ENCODE data around the gene ERGIC3.
A peak's percentile ranks its signal among the peaks of the same experiment; 100 is the strongest.

Gene ERGIC3

GRCh38 chr20:35598476-35598875 is 56.6 kb downstream of the ERGIC3 start:
- no peak for DNase-seq (ENCODE audit: low spot score)

DNA sequence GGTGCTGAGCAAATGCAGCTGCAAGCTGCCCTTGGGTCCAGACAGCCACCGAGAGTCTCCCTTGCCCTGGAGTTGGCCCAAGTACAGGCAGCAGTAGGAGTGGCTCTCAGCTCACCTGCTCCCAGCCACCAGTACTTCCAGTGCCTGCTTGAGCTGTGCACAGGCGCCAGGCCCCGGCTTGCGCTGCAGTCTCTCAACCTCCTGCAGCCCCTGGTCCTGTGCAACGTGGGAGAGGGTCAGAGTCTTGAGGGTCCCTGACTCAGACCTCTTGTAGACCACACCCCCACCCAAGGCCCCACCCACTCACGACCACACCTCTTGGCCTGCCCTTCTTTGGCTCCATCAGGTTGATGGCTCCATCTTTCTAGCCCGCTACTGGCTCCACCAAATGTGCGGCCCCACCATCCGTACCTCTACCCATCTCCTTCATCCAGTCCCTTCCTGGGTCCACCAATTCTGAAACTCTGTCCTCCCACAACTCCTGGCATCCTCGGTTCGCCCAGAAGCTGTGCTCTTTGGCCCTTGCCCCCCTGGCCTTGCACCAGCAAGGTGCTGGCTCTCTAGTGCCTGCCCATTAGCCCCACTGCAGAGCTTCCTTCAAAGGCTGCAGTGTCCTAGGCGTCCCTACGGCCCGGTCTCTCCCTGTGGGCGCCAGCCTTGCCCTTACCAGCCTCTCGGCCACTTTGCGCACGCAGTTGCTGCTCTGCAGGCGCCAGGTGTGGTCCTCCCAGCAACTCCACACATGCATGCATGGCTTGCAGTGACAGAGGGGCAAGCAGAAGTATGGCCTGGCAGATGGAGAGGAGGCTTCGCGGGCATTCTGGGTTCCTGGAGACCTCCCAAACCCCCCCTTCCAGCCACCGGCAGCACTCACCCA is 57.3 kb downstream of the ERGIC3 start:
- no peak for DNase-seq (ENCODE audit: low spot score)

GRCh38 chr20:35599776-35600120 is 57.9 kb downstream of the ERGIC3 start:
- DNase-seq (ENCODE audit: low spot score), result no peak

GRCh38 chr20:35600176-35600992 is 58.5 kb downstream of the ERGIC3 start:
- DNase-seq (ENCODE audit: low spot score), result no peak

- DNase-seq (ENCODE audit: low spot score), result peak; percentile 70
These were observed 59.4 kb downstream of the ERGIC3 start for GRCh38 chr20:35600993-35601973.

DNA sequence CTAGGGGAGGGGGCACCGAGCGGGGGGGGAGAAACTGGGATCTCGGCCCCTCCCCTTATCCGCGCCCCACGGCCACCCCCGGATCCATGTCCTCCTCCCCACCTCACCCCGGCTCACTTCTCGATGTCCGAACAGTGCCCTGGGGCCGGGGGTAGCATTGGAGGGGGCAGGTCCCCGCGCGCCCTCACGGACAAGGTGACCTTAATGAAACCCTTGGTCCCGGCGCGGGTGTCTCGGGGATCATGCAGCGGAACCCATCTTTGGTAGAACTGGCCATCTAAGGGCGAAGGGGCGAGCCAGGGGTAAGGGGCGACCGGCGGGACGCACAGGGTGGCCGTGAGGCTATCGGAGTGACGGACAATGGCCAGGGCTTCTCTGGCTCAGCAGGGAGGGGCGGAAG is 60.1 kb downstream of the ERGIC3 start:
- no peak for DNase-seq (ENCODE audit: low spot score)

GRCh38 chr20:35602851-35603495 is 61.1 kb downstream of the ERGIC3 start:
- DNase-seq (ENCODE audit: low spot score), result no peak

DNA sequence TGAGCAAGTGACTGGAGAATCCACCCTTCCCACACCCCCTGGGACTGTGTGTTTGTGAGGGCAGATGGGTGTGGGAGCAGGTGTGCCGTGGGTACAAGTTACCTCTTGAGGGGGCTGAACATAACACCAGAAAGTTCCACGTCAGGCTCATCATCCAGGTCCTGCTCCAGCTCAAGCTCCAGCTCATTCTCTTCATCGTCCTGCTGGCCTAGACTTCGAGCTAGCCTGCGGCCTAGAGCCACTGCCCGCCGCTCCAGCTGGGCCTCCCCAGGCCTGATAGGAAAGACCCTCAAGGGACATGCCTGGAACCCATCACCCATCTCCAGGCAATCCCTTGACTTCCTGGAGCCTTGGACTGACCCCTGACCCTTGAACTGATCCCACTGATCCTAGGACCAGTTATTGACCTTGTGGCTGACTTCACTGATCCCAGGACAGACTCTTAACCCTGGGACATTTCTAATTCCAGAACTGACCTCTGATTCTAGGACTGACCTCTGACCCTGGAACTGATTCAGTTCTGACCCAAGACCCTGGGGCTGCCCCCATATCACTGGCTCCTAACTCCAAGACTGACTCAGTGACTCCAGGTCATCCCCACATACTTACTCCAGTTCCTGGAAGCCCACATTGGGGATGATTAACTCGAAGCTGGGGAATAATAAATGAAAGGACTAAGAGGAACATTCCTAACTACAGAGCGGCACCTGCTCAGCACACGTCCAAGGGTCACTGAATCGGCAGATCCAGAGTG is 62.0 kb downstream of the ERGIC3 start:
- DNase-seq (ENCODE audit: low spot score), result no peak

- DNase-seq (ENCODE audit: low spot score), result peak; percentile 35
These were observed 62.5 kb downstream of the ERGIC3 start for GRCh38 chr20:35604449-35604747.

- DNase-seq (ENCODE audit: low spot score), result no peak
These were observed 64.2 kb downstream of the ERGIC3 start for GRCh38 chr20:35606127-35606526.

All from germinal center (tissue), 1 donor.